Adrenal gland (tissue), 12 donors: ENCODE data around the gene SPSB4. TPM values are rescaled to one million over a fixed set of nuclear protein-coding genes. Genes with fewer than 3 reads are reported as not detected.

ENCODE experiments used
- DNase-seq, 7 donors: peaks; one replicate each; pipeline ENCODE4 v3.0.0-alpha.2; 2019 to 2020
- H3K27ac ChIP-seq, 5 donors: fragments of 200-600 bp; sonication (generic) in 4 of 5; 1 replicate in 3 of 5; 2 replicates in 2 of 5; pipeline versions ENCODE4 v1.5.1 to v1.8.0; 2016 to 2020; ENCODE audit warnings: mild to moderate bottlenecking in 1 of 5
- H3K27me3 ChIP-seq: fragments of 200-600 bp; 2 replicates; pipeline ENCODE4 v1.8.0; 2021
- H3K36me3 ChIP-seq, 2 donors: fragments of 200-600 bp; replicated peaks in 1 of 2; 1 replicate in 1 of 2; 2 replicates in 1 of 2; pipeline versions ENCODE4 v1.5.1 to v1.8.0; 2018 to 2022
- H3K4me1 ChIP-seq, 2 donors: fragments of 200-600 bp; replicated peaks in 1 of 2; 1 replicate in 1 of 2; 2 replicates in 1 of 2; pipeline versions ENCODE4 v1.5.1 to v1.8.0; 2018 to 2021
- H3K4me3 ChIP-seq, 4 donors: fragments of 200-600 bp; sonication (generic) in 3 of 4; one replicate each; pipeline ENCODE4 v1.5.1; 2016 to 2018
- H3K9me3 ChIP-seq, 3 donors: fragments of 200-600 bp; sonication (generic) in 1 of 3; replicated peaks in 1 of 3; 1 replicate in 2 of 3; 2 replicates in 1 of 3; pipeline versions ENCODE4 v1.5.1 to v1.8.0; 2016 to 2021
- POLR2A ChIP-seq, 2 donors: fragments of 450-650 bp; IDR thresholded peaks; one replicate each; pipeline ENCODE4 v1.6.1; 2017; ENCODE audit warnings: antibody characterized with exemption in 2 of 2, mild to moderate bottlenecking in 2 of 2, moderate library complexity in 1 of 2
- WGBS, 4 donors: extraction: QIAGEN DNeasy Blood & Tissue Kit in 2 of 4; methylation state at CpG; one replicate each; pipeline versions ENCODE4 v1.1.5 to v1.1.7; 2013 to 2017; 5-methylcytosine and 5-hydroxymethylcytosine counted together
- intact Hi-C, 2 donors: fragments of 100-400 bp; cut with DNase I; formaldehyde crosslinking; loops; one replicate each; pipeline versions ENCODE4 v1.14.1 to v1.15.0; 2022 to 2023
- polyA plus RNA-seq, 3 donors: library from polyadenylated mRNA; stranded (reverse); fragments of 200-250 nt in 2 of 3; fragments of 350-450 nt in 1 of 3; fragmentation: Illumina TruSeq in 1 of 3; extraction: RNeasy Lipid Tissue Mini Kit (QIAGEN cat#74804) in 1 of 3; gene quantifications; one replicate each; pipeline ENCODE4 v1.2.3, GENCODE V29; 2013 to 2014
- total RNA-seq, 9 donors: library from RNA; depleted of rRNA in 4 of 9; stranded (reverse); fragments of >200 nt in 4 of 9; fragments of 120-200 nt in 1 of 9; fragmentation: NEBNext Ultra II Directional in 1 of 9; extraction: Animal tissue kit (Norgen Biotek cat#: 25700) in 1 of 9; gene quantifications; one replicate each; pipeline versions ENCODE4 v1.1.0 to v1.2.4, GENCODE V29; 2013 to 2023
- TF ChIP-seq, protein P1 (sequence below), 6 experiments: fragments of 450-650 bp in 4 of 6; fragments of 200-600 bp in 2 of 6; sonication (generic) in 1 of 6; IDR thresholded peaks; 1 replicate in 5 of 6; 2 replicates in 1 of 6; pipeline versions ENCODE4 v1.5.1 to v1.8.0; 2016 to 2021; ENCODE audit warnings: antibody characterized with exemption in 6 of 6, mild to moderate bottlenecking in 2 of 6, moderate library complexity in 1 of 6
- donor health status: healthy with polysubstance abuse.
- donor health status: Bipolar disorder and iron deficiency.
- donor health status: DM: yes; HTN: yes; CAD: no.
- donor health status: DM: no; HTN: no; CAD: no.
- donor health status: DM: no; HTN: no; CAD: no.
- donor health status: DM: yes; HTN: yes; CAD: no.

The SPSB4 gene
- total and polyA plus RNA-seq, 12 donors = 0.18 to 4.0 (median 1.1) TPM; not detected in 1

GRCh38 chr3:141170678-141171295 is 119.6 kb downstream of the SPSB4 start:
- intact Hi-C loops = no loop called here
- Histone ChIP-seq H3K4me1 (no peaks in the 10 kb centered on the region), H3K27me3 (no peaks in the 10 kb centered on the region), H3K36me3 (no peaks in the 10 kb centered on the region), H3K9me3 (no peaks in the 10 kb centered on the region), H3K27ac (no peak overlapping the region), H3K4me3 (no peak overlapping the region)
- DNase-seq = no peak
- 69 to 89% (median 82%) methylated on average over 4 of the region's 4 CpGs for WGBS, 4 donors
- TF ChIP-seq POLR2A (IDR thresholded peaks at IDR 0.05) = no peak
- TF ChIP-seq, protein P1, sequence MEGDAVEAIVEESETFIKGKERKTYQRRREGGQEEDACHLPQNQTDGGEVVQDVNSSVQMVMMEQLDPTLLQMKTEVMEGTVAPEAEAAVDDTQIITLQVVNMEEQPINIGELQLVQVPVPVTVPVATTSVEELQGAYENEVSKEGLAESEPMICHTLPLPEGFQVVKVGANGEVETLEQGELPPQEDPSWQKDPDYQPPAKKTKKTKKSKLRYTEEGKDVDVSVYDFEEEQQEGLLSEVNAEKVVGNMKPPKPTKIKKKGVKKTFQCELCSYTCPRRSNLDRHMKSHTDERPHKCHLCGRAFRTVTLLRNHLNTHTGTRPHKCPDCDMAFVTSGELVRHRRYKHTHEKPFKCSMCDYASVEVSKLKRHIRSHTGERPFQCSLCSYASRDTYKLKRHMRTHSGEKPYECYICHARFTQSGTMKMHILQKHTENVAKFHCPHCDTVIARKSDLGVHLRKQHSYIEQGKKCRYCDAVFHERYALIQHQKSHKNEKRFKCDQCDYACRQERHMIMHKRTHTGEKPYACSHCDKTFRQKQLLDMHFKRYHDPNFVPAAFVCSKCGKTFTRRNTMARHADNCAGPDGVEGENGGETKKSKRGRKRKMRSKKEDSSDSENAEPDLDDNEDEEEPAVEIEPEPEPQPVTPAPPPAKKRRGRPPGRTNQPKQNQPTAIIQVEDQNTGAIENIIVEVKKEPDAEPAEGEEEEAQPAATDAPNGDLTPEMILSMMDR (IDR thresholded peaks at IDR 0.05) = no peak

DNA sequence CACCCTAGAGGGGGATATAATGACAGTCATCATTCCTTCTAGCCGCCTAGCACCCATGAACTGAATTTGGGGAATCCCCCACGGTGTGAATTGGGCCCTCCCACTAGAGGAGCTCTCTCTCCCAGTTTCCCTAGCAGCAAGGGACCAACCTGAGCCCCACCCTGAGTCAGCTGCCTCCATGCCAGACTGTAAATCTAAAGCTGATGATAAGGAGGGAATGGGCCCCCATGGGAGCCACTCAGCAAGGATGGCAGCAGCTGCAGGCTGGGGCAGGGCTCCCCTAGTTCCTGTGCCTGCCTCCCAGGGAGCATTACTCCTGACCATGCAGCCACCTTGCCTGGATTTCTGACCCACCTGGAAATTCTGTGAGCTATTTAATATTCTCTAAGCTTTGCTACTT is 123.5 kb downstream of the SPSB4 start:
- H3K9me3 ChIP-seq = no peaks in the 10 kb centered on the region
- DNase-seq = no peak
- 58 to 77% (median 68%) methylated on average over 2 of the region's 2 CpGs for WGBS, 4 donors
- H3K27ac ChIP-seq = no peak overlapping the region
- TF ChIP-seq, protein P1 (IDR thresholded peaks at IDR 0.05) = no peak
- TF ChIP-seq POLR2A (IDR thresholded peaks at IDR 0.05) = no peak
- H3K4me1 ChIP-seq = no peaks in the 10 kb centered on the region
- H3K27me3 ChIP-seq = no peaks in the 10 kb centered on the region
- intact Hi-C loops = no loop called here
- H3K36me3 ChIP-seq = no peaks in the 10 kb centered on the region
- no peak overlapping the region for H3K4me3 ChIP-seq

DNA sequence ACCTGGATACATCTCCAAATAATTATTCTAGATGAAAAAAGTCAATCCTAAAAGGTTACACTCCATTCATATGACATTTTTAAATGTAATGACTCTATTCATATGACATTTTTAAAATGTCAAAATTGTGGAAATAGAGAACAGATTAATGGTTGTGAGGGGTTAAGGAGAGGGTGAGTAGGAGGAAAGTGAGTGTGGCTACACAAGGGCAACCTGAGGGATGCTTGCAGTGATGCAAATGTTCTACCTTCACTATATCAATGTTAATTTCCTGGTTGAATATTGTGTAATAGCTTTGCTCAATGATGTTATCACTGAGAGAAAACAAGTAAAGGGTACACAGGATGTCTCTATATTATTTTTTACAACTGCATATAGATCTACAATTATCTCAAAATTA is 125.6 kb downstream of the SPSB4 start:
- Histone ChIP-seq H3K4me1 (no peaks in the 10 kb centered on the region), H3K4me3 (no peak overlapping the region), H3K27ac (no peak overlapping the region), H3K36me3 (no peaks in the 10 kb centered on the region), H3K9me3 (no peaks in the 10 kb centered on the region), H3K27me3 (no peaks in the 10 kb centered on the region)
- DNase-seq = no peak
- intact Hi-C loops = no loop called here
- no peak for TF ChIP-seq POLR2A (IDR thresholded peaks at IDR 0.05)
- TF ChIP-seq, protein P1 (IDR thresholded peaks at IDR 0.05) = no peak

GRCh38 chr3:141178026-141178425 is 126.9 kb downstream of the SPSB4 start:
- 83 to 85% (median 84%) methylated on average over 3 of the region's 3 CpGs for whole genome bisulfite sequencing, 4 donors
- H3K4me1 ChIP-seq = no peaks in the 10 kb centered on the region
- intact Hi-C loops = no loop called here
- no peak for TF ChIP-seq POLR2A (IDR thresholded peaks at IDR 0.05)
- TF ChIP-seq, protein P1 (IDR thresholded peaks at IDR 0.05) = no peak
- DNase-seq = no peak
- H3K9me3 ChIP-seq = no peaks in the 10 kb centered on the region
- no peak overlapping the region for H3K4me3 ChIP-seq
- H3K27me3 ChIP-seq = no peaks in the 10 kb centered on the region
- no peaks in the 10 kb centered on the region for H3K36me3 ChIP-seq
- H3K27ac ChIP-seq = no peak overlapping the region
